Liver (tissue), 9 donors: ENCODE results near the gene TMEM245. TPM values are rescaled to one million over a fixed set of nuclear protein-coding genes. Genes with fewer than 3 reads are reported as not detected.

ENCODE experiments used
- DNase-seq: peaks from one replicate; pipeline ENCODE4 v3.0.0-alpha.2; 2017; ENCODE audit warnings: low spot score
- H3K27ac ChIP-seq, 2 donors: one replicate each; pipeline ENCODE4 v1.7.0; 2013; ENCODE audit warnings: inconsistent platforms in 2 of 2, low read length in 2 of 2, control low read depth in 1 of 2, low read depth in 1 of 2, mild to moderate bottlenecking in 1 of 2
- H3K27me3 ChIP-seq, 4 donors: one replicate each; pipeline versions ENCODE4 v1.6.1 to v1.7.0; 2013; ENCODE audit warnings: low read length in 3 of 4, inconsistent platforms in 1 of 4, mild to moderate bottlenecking in 1 of 4, moderate library complexity in 1 of 4; ENCODE audit not compliant: control insufficient read depth in 4 of 4, insufficient read depth in 4 of 4
- H3K36me3 ChIP-seq, 4 donors: one replicate each; pipeline versions ENCODE4 v1.6.1 to v1.7.0; 2013; ENCODE audit warnings: low read length in 3 of 4, mild to moderate bottlenecking in 3 of 4, low read depth in 1 of 4, moderate library complexity in 1 of 4; ENCODE audit not compliant: control insufficient read depth in 4 of 4, insufficient read depth in 3 of 4
- H3K4me1 ChIP-seq, 4 donors: one replicate each; pipeline versions ENCODE4 v1.6.1 to v1.7.0; 2013; ENCODE audit warnings: low read length in 3 of 4, mild to moderate bottlenecking in 3 of 4, moderate library complexity in 1 of 4; ENCODE audit not compliant: control insufficient read depth in 4 of 4, insufficient read depth in 4 of 4
- H3K4me3 ChIP-seq, 3 donors: one replicate each; pipeline versions ENCODE4 v1.6.1 to v1.7.0; 2013; ENCODE audit warnings: low read length in 3 of 3, control low read depth in 1 of 3, low read depth in 1 of 3, mild to moderate bottlenecking in 1 of 3
- H3K9ac ChIP-seq, 2 donors: one replicate each; pipeline ENCODE4 v1.7.0; 2013; ENCODE audit warnings: low read length in 2 of 2, mild to moderate bottlenecking in 2 of 2, moderate library complexity in 2 of 2, control low read depth in 1 of 2, low read depth in 1 of 2
- H3K9me3 ChIP-seq, 4 donors: one replicate each; pipeline versions ENCODE4 v1.6.1 to v1.7.0; 2013; ENCODE audit warnings: low read length in 3 of 4; ENCODE audit not compliant: control insufficient read depth in 4 of 4
- EGR1 ChIP-seq, 2 donors: IDR thresholded peaks; 2 replicates each; pipeline ENCODE4 v1.6.1; 2016 to 2018; ENCODE audit warnings: antibody characterized with exemption in 2 of 2, low read depth in 2 of 2
- FOXA1 ChIP-seq: IDR thresholded peaks from 2 replicates; pipeline ENCODE4 v1.6.1; 2016; ENCODE audit warnings: antibody characterized with exemption
- FOXA2 ChIP-seq: IDR thresholded peaks from 2 replicates; pipeline ENCODE4 v1.6.1; 2016; ENCODE audit warnings: antibody characterized with exemption
- GABPA ChIP-seq, 2 donors: IDR thresholded peaks in 1 of 2; conservative IDR thresholded peaks in 1 of 2; 2 replicates each; pipeline ENCODE4 v1.6.1; 2016; ENCODE audit warnings: antibody characterized with exemption in 2 of 2, mild to moderate bottlenecking in 1 of 2, moderate library complexity in 1 of 2
- HNF4A ChIP-seq, 2 donors: conservative IDR thresholded peaks; 2 replicates each; pipeline ENCODE4 v1.6.1; 2016; ENCODE audit warnings: antibody characterized with exemption in 2 of 2, mild to moderate bottlenecking in 2 of 2
- HNF4G ChIP-seq: IDR thresholded peaks from 2 replicates; pipeline ENCODE4 v1.6.1; 2016; ENCODE audit warnings: antibody characterized with exemption
- JUND ChIP-seq, 2 donors: IDR thresholded peaks; 2 replicates each; pipeline ENCODE4 v1.6.1; 2016; ENCODE audit warnings: antibody characterized with exemption in 2 of 2
- NR2F2 ChIP-seq: IDR thresholded peaks from 2 replicates; pipeline ENCODE4 v1.6.1; 2016; ENCODE audit warnings: antibody characterized with exemption
- RAD21 ChIP-seq, 2 donors: IDR thresholded peaks; 2 replicates each; pipeline ENCODE4 v1.6.1; 2016; ENCODE audit warnings: antibody characterized with exemption in 2 of 2, mild to moderate bottlenecking in 2 of 2
- SP1 ChIP-seq: IDR thresholded peaks from 2 replicates; pipeline ENCODE4 v1.6.1; 2018; ENCODE audit warnings: antibody characterized with exemption, mild to moderate bottlenecking
- TAF1 ChIP-seq: conservative IDR thresholded peaks from 2 replicates; pipeline ENCODE4 v1.6.1; 2016; ENCODE audit warnings: antibody characterized with exemption, mild to moderate bottlenecking
- YY1 ChIP-seq: IDR thresholded peaks from 2 replicates; pipeline ENCODE4 v1.6.1; 2016; ENCODE audit warnings: antibody characterized with exemption, mild to moderate bottlenecking
- WGBS: extraction: QIAGEN DNeasy Blood & Tissue Kit; methylation state at CpG from one replicate; pipeline ENCODE4 v1.1.7; 2013; 5-methylcytosine and 5-hydroxymethylcytosine counted together
- polyA plus RNA-seq, 2 donors: library from polyadenylated mRNA; stranded (reverse) in 1 of 2; unstranded in 1 of 2; fragments of 200-250 nt in 1 of 2; fragments of >200 nt in 1 of 2; fragmentation: Nextera tagmentation in 1 of 2; extraction: Ambion mirVana in 1 of 2; gene quantifications; one replicate each; pipeline versions ENCODE4 v1.2.1 to v1.2.3, GENCODE V29; 2013 to 2015
- total RNA-seq, 2 donors: library from RNA; depleted of rRNA; stranded (reverse); fragments of >200 nt; gene quantifications; one replicate each; pipeline ENCODE4 v1.2.3, GENCODE V29; 2014
- TF ChIP-seq, protein P1 (sequence below): IDR thresholded peaks from 2 replicates; pipeline ENCODE4 v1.6.1; 2016; ENCODE audit warnings: antibody characterized with exemption
- TF ChIP-seq, protein P2 (sequence below): IDR thresholded peaks from 2 replicates; pipeline ENCODE4 v1.6.1; 2016; ENCODE audit warnings: antibody characterized with exemption
- TF ChIP-seq, protein P3 (sequence below): IDR thresholded peaks from 2 replicates; pipeline ENCODE4 v1.6.1; 2016; ENCODE audit warnings: antibody characterized with exemption
- TF ChIP-seq, protein P4 (sequence below): IDR thresholded peaks from 2 replicates; pipeline ENCODE4 v1.6.1; 2016; ENCODE audit warnings: antibody characterized with exemption, mild to moderate bottlenecking
- donor health status: healthy.
- donor health status: healthy.
- donor health status: healthy.
- donor health status: healthy.
- donor health status: healthy.

The TMEM245 gene
- total and polyA plus RNA-seq, 4 donors: 13.7 to 75.3 (median 31.2) TPM

DNA sequence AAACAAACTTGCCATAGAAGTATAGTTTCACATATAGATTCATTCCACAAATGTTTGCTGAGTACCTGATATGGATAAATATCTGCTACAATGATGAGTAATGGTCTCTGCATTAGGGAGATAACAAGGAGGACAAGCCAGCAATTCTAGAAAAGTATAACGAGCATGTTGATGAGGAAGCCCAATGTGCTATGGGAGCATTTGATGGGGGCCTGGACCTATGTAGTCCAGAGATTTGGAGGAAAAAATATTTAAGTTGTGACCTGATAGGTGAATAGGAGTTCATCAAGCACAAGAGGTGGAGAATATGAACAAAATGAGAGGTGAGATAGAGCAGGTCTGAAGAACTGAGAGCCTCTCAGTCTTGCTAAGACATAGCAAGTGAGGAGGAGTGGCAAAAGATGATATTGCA lies 14.4 kb upstream of the TMEM245 start:
- no peak for DNase-seq
- H3K36me3 ChIP-seq: no peaks in the 10 kb centered on the region
- H3K27me3 ChIP-seq: no peaks in the 10 kb centered on the region
- H3K9me3 ChIP-seq: no peaks in the 10 kb centered on the region
- no peak overlapping the region for H3K27ac ChIP-seq
- H3K4me1 ChIP-seq: peaks cover 0 to 2% (median under 1%) of the 10 kb centered on the region in 4 donors
- no peak for TF ChIP-seq HNF4A (conservative IDR thresholded peaks at IDR 0.05)
- H3K9ac ChIP-seq: no peak overlapping the region
- H3K4me3 ChIP-seq: no peak overlapping the region
- 82% methylated on average over 1 of the region's 1 CpG for WGBS

DNA sequence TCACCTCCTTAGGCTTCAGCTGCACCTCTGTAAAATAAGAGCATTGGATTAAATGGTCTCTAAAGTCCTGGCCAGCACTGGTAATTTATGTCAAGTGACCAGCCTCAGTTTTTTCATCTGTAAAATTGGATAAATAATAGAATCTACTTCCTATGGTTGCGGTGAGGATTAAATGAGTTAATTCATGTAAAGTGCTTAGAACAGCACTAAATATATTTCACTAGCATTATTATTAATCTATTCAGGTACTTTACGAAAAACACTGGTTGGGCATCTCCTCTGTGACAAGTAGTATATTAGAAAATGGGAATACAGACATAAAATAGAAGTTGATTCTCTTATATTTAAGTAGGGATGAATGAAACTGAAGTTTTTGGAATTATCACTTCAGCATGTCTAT lies 13.8 kb upstream of the TMEM245 start:
- TF ChIP-seq HNF4G (no peak), GABPA (IDR thresholded peaks at IDR 0.05 in 1 of 2, conservative IDR thresholded peaks at IDR 0.05 in 1 of 2) (no peak), EGR1 (IDR thresholded peaks at IDR 0.05; ENCODE audit: low read depth in 2 of 2) (no peak), SP1 (no peak), TAF1 (no peak), RAD21 (IDR thresholded peaks at IDR 0.05) (no peak), JUND (IDR thresholded peaks at IDR 0.05) (no peak), YY1 (no peak), FOXA1 (no peak), FOXA2 (no peak), HNF4A (conservative IDR thresholded peaks at IDR 0.05) (no peak), NR2F2 (no peak)
- TF ChIP-seq, protein P1, sequence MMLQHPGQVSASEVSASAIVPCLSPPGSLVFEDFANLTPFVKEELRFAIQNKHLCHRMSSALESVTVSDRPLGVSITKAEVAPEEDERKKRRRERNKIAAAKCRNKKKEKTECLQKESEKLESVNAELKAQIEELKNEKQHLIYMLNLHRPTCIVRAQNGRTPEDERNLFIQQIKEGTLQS: no peak
- TF ChIP-seq, protein P2, sequence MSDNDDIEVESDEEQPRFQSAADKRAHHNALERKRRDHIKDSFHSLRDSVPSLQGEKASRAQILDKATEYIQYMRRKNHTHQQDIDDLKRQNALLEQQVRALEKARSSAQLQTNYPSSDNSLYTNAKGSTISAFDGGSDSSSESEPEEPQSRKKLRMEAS: no peak
- TF ChIP-seq, protein P3, sequence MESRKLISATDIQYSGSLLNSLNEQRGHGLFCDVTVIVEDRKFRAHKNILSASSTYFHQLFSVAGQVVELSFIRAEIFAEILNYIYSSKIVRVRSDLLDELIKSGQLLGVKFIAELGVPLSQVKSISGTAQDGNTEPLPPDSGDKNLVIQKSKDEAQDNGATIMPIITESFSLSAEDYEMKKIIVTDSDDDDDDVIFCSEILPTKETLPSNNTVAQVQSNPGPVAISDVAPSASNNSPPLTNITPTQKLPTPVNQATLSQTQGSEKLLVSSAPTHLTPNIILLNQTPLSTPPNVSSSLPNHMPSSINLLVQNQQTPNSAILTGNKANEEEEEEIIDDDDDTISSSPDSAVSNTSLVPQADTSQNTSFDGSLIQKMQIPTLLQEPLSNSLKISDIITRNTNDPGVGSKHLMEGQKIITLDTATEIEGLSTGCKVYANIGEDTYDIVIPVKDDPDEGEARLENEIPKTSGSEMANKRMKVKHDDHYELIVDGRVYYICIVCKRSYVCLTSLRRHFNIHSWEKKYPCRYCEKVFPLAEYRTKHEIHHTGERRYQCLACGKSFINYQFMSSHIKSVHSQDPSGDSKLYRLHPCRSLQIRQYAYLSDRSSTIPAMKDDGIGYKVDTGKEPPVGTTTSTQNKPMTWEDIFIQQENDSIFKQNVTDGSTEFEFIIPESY: no peak
- TF ChIP-seq, protein P4, sequence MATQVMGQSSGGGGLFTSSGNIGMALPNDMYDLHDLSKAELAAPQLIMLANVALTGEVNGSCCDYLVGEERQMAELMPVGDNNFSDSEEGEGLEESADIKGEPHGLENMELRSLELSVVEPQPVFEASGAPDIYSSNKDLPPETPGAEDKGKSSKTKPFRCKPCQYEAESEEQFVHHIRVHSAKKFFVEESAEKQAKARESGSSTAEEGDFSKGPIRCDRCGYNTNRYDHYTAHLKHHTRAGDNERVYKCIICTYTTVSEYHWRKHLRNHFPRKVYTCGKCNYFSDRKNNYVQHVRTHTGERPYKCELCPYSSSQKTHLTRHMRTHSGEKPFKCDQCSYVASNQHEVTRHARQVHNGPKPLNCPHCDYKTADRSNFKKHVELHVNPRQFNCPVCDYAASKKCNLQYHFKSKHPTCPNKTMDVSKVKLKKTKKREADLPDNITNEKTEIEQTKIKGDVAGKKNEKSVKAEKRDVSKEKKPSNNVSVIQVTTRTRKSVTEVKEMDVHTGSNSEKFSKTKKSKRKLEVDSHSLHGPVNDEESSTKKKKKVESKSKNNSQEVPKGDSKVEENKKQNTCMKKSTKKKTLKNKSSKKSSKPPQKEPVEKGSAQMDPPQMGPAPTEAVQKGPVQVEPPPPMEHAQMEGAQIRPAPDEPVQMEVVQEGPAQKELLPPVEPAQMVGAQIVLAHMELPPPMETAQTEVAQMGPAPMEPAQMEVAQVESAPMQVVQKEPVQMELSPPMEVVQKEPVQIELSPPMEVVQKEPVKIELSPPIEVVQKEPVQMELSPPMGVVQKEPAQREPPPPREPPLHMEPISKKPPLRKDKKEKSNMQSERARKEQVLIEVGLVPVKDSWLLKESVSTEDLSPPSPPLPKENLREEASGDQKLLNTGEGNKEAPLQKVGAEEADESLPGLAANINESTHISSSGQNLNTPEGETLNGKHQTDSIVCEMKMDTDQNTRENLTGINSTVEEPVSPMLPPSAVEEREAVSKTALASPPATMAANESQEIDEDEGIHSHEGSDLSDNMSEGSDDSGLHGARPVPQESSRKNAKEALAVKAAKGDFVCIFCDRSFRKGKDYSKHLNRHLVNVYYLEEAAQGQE: no peak
- Histone ChIP-seq H3K36me3 (no peaks in the 10 kb centered on the region), H3K27ac (no peak overlapping the region), H3K9me3 (no peaks in the 10 kb centered on the region), H3K4me3 (no peak overlapping the region), H3K27me3 (no peaks in the 10 kb centered on the region), H3K4me1 (peaks cover 0 to 2% (median under 1%) of the 10 kb centered on the region in 4 donors), H3K9ac (no peak overlapping the region)
- DNase-seq: no peak
- WGBS: 93% methylated on average over 2 of the region's 2 CpGs
